NK-92 (cell line): ENCODE data around the gene LY6G6D.
A peak's percentile ranks its signal among the peaks of the same experiment; 100 is the strongest.

Experiments
- DNase-seq: peaks from one replicate; lab custom pipeline; 2025; ENCODE audit not compliant: unreplicated experiment; lab: John Stamatoyannopoulos, UW

LY6G6D gene, protein sequence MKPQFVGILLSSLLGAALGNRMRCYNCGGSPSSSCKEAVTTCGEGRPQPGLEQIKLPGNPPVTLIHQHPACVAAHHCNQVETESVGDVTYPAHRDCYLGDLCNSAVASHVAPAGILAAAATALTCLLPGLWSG

DNA sequence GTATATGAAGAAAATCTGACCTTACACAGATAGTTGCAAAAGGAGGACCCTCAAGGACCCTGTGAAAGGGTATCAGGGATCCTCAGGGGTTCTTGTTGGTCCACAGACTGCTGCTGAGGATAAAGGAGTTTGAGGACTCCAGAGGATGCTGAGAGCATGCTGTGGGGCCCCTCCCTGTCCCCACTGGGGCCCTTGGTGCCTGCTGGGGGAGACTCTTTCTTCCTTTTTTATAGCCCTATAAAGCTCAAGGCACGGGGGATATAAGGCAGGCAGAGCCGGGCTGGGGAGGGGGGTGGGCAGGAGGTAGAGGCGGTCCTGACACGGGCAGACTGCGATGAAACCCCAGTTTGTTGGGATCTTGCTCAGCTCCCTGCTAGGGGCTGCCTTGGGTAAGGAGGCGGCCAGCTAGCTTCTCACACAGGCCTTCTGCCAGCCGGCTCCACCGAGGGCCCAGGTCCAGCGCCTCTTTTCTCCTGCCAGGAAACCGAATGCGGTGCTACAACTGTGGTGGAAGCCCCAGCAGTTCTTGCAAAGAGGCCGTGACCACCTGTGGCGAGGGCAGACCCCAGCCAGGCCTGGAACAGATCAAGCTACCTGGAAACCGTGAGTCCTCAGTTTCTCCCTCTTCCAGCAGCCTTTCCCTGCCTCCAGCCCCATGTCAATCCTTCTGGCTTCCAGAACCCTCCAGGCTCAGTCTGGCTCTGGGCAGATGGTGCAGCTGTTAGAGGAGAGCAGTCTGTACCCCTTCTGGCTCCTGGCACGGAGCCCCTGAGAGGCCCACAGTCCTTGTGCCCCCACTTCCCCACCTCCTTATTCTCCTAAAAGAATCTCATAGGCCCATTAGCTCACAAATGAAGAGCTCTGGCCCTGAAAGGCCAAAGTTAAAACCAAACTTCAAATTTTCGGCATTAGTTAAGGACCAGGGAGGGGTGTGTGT, at the start of gene LY6G6D:
Gene LY6G6D, plus strand, starts transcription at position 327 of the 937 bp plus-strand sequence. Its CDS starts 8 bp downstream, at position 335.
- DNase-seq, result no peak

DNA sequence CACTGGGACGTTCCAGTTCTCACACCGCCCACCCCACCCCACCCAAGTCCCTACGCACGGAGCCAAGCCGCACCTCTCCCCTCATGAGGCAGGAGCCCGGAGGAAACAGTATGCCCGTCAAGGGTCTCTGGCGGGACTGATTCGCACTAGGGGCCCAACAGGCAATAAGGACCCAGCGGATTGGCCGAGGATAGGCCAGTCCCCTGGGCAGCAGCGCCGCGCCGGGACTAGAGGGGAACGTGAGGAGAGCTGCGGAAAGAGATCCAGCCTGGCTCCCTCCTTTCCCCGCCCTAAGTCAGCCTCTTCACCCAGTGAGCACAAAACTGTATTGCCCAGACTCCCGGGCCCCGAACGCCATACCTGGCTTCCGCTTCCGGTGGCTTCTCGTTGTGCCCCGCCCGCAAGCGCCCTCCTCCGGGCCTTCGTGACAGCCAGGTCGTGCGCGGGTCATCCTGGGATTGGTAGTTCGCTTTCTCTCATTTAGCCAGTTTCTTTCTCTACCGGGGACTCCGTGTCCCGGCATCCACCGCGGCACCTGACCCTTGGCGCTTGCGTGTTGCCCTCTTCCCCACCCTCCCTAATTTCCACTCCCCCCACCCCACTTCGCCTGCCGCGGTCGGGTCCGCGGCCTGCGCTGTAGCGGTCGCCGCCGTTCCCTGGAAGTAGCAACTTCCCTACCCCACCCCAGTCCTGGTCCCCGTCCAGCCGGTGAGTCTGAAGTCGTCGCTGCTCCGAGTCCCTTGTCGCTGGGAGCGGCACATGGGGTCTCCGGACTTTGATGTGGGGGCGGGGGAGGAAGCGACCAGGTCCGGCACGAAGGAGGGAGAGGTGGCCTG, 49.4 kb upstream of the LY6G6D start, which contains the start of gene CSNK2B:
Gene CSNK2B, plus strand, starts transcription at position 580 of the 836 bp plus-strand sequence. CDS start 752 bp downstream, outside the sequence.
- peak; percentile 90 for DNase-seq

DNA sequence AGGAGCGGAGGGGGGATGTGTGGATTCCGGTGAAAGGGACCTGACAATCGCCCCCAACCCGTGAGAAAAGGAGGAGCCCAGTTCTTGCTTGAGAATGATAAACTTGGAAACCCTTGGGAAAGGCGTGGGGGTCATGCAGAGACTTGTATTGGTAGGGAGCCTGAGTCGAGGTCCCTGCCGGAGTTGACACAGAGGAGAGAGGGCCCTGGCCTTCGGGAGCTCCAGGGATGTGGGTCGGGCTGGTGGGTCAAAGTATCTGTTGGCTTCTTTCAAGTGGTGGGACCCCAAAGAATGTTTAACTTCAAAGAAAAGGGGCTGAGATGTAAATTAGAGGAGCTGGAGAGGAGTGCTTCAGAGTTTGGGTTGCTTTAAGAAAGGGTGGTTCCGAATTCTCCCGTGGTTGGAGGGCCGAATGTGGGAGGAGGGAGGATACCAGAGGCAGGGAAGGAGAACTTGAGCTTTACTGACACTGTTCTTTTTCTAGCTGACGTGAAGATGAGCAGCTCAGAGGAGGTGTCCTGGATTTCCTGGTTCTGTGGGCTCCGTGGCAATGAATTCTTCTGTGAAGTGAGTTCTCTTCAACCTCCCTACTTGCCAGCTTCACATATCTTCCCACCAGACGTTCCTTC, 48.7 kb upstream of the LY6G6D start:
- DNase-seq, result no peak

DNA sequence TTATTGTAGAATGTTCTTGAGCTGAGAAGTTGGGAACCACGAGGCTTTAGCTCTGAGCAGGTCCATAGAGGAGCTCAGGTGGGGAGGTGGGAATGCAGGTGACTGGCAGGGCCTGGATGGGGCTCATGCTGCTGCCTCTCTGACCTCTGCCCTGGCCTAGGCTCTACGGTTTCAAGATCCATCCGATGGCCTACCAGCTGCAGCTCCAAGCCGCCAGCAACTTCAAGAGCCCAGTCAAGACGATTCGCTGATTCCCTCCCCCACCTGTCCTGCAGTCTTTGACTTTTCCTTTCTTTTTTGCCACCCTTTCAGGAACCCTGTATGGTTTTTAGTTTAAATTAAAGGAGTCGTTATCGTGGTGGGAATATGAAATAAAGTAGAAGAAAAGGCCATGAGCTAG, 45.5 kb upstream of the LY6G6D start, which contains the start of gene LY6G5B:
Gene LY6G5B, plus strand, starts transcription at position 301 of the 400 bp plus-strand sequence. CDS start 975 bp downstream, outside the sequence.
- no peak for DNase-seq

DNA sequence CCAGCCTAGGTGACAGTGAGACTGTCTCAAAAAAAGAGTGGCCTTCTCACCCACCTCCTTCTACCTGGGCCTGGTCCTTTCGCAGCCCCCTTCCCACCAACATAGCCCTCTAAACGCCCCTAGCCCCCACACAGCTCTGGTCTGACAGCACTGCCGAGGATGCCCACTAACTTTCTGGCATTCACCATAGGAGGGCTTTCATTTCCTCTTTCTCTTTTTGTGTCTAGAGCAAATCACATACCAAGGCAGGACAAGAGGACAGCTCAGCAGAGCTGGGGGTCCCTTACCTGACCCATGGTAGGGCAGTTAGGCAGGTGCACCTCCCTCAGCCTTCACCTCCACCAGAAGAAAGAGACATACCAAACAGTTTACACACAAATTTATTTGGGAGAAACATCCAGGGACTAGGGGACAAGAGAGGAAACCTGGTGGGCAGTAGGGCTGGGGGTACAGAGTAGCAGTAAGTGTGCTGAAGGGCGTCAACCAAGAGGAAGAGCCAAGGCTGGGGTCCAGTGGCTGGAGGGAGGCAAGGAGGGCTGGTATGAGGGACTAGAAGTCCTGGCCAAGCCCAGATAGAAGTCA, 38.7 kb upstream of the LY6G6D start:
- DNase-seq, result no peak

DNA sequence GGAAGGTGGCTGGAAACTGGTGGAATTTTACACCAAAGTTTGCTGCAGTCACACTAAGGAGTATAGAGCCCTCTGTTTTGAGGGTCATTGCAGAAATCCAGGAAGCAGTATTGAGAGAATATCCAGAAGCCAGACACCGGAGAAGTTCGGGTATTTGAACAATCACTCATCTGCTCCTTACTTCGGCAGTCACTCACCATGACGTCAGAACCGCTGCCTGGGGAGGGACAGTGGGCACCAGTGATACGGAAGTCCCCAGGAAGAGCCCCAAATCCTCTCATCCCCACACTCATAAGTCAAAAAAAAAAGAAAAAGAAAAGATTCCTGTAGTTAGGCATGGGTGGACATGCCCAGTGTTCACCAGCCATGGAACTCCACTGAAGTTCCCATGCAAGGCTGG, 38.2 kb upstream of the LY6G6D start:
- no peak for DNase-seq

DNA sequence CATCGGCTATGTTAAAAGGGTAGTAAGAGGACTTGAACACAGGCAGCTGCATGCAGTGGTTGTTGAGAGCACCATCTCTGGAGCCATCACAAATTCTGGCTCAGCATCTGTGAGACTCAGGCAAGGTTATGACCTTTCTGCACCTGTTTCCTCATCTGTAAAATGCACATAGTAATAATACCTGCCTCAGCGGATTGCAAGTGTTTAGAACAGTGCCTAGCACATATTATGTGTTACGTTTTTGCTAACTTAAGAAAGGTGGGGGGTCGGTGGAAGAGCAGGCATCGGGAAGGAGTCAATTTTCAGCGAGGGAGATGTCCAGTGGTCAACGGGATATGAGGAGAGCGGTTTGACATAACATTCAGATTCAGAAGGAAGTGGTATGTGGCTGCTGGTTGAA, 37.2 kb upstream of the LY6G6D start:
- DNase-seq, result no peak

DNA sequence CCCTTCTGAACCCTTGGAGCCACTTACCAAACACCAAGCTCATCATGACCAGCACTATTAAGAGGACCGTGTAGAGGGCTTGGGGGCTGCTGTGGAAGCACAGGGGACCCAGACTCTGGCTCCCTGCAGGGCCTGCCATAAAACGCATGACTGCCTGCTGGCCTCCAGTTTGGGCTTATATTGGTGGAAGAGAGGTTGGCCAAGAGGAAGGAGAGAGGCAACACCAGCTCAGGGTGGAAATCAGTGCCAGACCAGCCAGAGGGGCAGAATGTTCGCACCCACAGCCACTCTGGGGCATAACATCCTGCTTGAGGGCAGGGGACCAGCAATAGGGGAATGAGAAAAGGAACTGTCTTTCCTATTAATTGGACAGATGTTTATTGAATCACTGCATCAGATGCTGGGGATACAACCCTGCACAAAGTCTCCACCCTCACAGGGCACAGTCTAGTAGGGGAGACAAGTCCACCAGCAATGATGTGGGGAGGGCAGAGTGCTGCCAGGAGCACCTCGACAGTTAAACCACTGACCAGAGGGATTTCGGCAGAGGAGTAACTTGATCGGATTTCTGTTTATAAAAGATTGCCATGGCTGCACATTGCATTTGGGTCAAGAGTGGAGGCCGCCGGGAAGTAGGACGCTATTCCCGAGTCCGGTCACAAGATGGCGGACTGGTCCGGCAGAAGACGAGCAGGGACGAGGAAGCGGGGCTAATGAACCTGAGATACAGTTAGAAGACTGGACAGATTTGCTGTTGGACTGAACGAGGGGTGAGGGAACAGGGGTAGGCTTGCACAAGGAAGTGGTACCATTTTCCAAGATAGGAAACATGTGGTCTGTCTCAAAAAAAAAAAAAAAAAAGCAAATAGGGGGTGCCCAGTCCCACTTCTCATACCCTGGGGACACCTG, 34.7 kb upstream of the LY6G6D start, which contains the start of gene LY6G5C:
Gene LY6G5C, minus strand, starts transcription at position 842 of the 909 bp plus-strand sequence. Its CDS starts 694 bp downstream, at position 148.
- DNase-seq, result no peak

DNA sequence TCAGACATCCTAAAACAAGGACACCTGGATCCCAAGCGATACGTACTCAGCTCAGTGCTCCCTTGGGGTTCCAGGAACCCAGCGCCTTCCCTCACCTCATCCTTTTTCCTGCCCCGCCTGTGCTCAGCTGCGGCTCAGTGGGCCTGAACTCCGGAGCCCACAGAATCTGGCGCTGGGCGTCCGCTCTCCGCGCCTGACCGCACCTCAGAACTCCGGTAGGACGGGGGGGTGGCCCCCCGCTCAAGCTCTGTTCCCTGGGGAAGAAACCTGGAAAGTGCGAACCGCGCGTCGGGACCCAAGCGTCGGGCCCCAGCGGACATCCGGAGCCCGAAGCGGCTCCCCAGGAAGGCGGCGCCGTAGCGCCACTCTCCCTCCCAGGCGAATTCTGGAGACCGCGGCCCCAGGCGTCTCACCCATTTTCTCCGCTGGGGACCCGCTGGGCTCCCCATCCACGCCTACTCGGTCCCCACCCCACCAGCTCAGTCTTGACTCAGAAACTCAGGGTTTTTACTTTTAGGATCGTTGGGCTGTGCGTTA, 33.9 kb upstream of the LY6G6D start:
- DNase-seq, result no peak

DNA sequence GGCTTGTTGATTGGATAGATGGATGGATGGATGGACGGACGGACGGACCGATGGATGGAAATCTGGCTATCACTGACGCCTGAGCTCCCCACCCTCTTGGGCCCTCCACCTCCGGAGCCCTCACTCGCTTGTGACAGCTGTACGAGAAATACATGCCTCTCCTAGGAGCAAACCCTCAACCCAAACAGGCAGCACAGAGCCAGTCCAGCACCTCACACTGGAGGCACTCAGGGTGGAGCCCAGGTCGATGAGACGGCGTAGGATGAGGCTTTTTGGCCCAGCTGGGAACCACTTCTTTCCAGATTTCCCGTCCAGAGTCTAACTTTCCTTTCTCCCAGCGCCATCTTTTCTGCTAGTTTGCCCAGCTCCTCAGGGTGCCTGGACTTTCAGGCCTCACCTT, 31.6 kb upstream of the LY6G6D start:
- no peak for DNase-seq

DNA sequence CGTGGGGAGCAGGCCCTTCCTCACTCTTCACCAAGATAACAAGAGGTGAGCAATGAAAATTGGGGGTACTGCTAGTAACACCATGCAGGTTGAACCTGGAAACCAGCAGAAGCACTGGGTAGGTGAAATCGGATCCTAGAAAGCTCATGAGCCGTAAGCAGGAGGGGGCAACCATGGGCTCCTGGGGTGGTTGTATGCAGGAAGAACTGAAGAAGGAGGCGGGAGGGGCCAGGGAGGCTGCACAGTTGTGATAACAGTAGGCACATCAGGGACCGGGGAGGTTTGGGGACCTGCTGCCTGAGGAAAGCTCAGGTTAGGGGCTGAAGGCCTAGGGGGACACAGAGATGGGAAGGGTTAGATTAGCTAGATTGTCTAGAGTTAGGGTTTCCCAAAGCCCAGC, 28.7 kb upstream of the LY6G6D start:
- DNase-seq, result no peak

DNA sequence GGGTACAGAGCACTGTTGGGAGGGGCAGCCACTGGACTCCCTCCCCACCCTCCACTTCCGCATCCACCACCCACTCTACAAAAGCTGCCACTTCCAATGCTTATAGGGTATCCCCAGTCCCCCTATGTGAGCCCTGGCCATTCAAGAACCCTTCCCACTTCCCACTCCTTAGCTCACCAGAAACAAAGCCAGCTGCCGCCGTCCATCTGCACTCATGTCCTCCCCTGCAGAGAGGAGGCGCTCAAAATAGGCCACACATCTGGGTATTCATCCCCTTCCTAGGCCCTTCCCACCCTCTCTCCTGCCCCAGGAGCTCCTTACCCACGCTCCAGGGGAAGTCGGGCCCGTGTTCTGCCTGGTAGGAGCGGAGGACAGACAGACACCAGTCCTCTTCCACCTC, 27.8 kb upstream of the LY6G6D start:
- no peak for DNase-seq

DNA sequence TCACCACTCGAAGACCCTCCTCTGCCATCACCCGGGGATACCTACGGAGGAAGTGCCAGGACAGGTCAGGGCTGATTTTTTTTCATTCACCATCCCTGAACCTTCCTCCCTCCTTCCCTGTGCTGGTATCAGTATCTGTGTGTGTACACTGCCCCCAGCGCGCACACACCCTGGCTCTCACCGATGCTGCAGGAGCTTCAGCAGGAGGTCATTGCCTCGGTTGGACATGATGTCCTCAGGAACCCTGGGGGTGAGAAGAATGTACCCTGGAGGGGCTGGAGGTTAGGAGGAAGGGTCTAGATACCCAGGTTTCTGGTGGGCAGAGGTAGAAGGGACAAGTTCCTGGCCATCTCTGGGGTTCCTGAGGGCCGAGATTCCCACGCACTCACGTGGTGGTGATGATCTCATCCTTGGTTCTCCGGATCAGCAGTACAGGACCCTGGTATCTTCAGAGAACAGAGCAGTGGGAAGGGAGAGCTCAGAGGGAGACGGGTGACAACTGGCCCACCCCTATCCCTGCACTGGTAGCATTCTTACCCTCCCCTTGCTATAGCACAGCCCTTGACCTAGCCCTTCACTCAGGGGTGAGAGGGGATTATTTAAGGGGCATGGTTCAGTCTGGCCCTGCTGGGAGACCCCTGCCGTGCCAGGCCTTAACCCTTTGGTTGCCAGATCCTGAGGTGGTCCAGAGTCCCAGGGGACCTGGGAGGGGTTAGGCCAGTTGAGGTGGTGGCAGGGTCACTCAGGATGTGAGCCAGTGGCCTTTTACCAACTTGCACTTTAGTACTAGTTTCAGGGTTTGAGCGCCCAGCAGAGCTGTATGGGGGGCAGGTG, 27.1 kb upstream of the LY6G6D start:
- no peak for DNase-seq

DNA sequence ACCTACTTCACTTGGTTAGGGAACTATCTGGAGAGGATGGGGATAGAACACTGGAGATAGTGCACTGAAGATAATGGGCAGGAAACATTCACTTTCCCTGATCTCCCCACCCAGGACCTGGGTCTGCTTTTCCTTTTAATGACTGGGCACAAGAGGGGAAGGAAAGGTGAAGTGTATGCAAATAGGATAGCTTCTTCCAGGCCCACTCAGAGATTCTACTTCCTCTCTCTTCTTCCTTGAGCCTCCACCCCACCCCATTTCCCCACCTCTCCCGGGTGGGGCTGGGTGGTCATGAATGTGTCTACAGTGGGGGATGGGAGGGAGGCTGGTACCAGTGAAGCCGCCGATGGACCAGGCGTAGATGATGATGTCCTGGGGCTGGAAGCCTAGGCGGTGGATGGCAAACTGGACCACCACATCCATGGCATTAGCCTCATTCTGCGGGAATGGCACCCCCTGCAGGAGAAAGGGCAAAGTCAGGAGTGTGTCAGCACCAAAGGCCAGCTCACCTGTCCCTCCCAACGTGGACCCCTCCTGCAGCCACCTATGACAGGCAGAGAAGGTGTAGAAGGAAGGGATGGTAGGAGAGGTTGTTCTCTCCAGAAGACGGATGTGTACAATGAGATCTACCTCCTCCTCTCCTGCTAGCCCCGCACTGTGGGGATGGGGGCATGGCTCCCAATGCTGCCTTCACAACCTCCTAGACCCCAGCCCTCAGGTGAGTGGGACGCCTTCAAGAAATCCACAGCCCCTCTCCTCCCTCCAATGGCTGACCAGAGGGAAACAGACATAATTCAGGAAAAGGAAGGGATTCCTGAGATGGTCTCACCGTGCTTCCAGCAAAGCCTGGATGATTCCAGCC, 25.7 kb upstream of the LY6G6D start:
- DNase-seq, result no peak

DNA sequence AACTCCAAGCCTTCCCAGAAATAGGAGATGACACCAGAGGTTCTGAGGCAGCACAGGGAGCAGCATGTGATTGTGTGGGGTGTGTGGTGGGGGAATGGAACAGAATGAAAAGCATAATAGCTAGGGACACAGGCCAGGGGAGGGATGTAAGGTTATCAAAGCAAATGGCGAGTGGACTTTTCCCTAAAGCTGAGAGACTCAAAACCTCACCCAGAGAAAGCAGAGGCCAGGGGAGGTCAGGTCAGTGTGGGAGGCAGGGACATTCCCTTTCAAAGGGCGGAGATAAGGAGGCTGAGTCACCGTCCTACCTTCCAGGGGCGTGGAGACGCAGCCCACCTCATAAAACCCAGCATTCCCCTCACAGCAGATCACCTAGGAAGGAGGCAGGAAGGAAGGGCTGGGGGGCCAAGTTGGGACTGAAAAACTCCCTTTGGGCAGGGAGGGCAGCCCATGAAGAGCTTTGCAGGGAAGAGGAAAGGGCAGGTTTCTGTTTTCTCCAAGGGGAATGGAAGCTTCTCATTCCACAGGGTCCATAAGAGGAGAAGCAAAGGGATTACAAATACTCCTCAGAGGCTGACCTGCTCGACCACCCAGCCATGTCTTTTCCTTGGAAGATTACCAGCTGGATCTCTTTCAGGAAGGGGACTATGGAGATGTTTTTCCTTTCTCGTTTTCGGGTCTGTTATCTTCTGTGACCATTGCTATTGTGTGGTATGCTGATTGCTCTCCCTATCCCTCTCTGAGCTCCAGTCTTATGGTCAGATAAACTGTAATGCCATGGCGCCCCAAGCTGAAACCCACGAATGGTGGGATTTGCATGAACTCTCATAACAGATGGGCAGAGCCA, 24.7 kb upstream of the LY6G6D start:
- no peak for DNase-seq

DNA sequence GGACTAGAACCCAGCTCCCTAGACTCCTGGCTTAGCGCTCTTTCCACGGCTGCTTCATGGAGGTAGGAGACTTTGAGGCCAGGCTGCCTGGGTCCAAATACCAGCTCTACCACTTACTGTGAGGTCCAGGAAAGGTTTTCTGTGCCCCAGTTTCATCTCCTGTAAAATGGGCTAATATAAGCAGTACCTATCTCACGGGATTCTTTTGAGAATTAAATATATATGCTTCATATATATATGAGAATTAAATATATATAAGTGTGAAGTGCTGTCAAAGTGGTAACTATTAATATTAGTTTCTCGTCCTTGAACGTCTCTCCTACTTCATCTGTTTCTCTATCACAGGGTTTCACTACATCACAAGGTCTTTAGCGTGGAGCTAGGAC, 24.1 kb upstream of the LY6G6D start:
- no peak for DNase-seq
